Fibroblast of lung (primary cell): Measurements from ENCODE around the gene PIK3R1. TPM values are rescaled to one million over a fixed set of nuclear protein-coding genes. Genes with fewer than 3 reads are reported as not detected.
A peak's percentile ranks its signal among the peaks of the same experiment; 100 is the strongest.

Experiments
- DNase-seq, 2 donors: peaks; one replicate each; pipeline versions ENCODE4 v3.0.0 to v3.0.0-alpha.2; 2010; ENCODE audit warnings: low read depth in 2 of 2
- H2AFZ ChIP-seq: 2 replicates; pipeline ENCODE4 v1.5.1; 2012; ENCODE audit warnings: low read length, control low read depth, inconsistent platforms
- H3K27ac ChIP-seq: 2 replicates; pipeline ENCODE4 v1.5.1; 2011; ENCODE audit warnings: low read length, control low read depth; ENCODE audit not compliant: insufficient read depth
- H3K27me3 ChIP-seq: 2 replicates; pipeline ENCODE4 v1.5.1; 2011; ENCODE audit warnings: mild to moderate bottlenecking, low read length; ENCODE audit not compliant: control insufficient read depth, insufficient read depth
- H3K36me3 ChIP-seq: 2 replicates; pipeline ENCODE4 v1.5.1; 2011; ENCODE audit warnings: low read length; ENCODE audit not compliant: control insufficient read depth, insufficient read depth
- H3K4me1 ChIP-seq: 2 replicates; pipeline ENCODE4 v1.5.1; 2011; ENCODE audit warnings: low read length; ENCODE audit not compliant: control insufficient read depth, insufficient read depth; ENCODE audit errors: extremely low read depth
- H3K4me2 ChIP-seq: 2 replicates; pipeline ENCODE4 v1.5.1; 2011; ENCODE audit warnings: low read length, control low read depth; ENCODE audit not compliant: insufficient read depth; ENCODE audit errors: extremely low read depth
- H3K4me3 ChIP-seq, 4 experiments: fragments of 200-600 bp in 1 of 4; sonication (generic) in 1 of 4; replicated peaks in 1 of 4; 2 replicates each; pipeline ENCODE4 v1.5.1; 2011 to 2016; ENCODE audit warnings: low read length in 4 of 4, low read depth in 3 of 4, mild to moderate bottlenecking in 3 of 4, control low read depth in 2 of 4, inconsistent platforms in 1 of 4, mixed read lengths in 1 of 4; ENCODE audit not compliant: insufficient read depth in 1 of 4; ENCODE audit errors: control extremely low read depth in 1 of 4
- H3K79me2 ChIP-seq: 2 replicates; pipeline ENCODE4 v1.5.1; 2012; ENCODE audit warnings: mild to moderate bottlenecking, low read length, inconsistent platforms; ENCODE audit not compliant: control insufficient read depth, insufficient read depth
- H3K9ac ChIP-seq: 2 replicates; pipeline ENCODE4 v1.5.1; 2011; ENCODE audit warnings: mild to moderate bottlenecking, low read length, control low read depth; ENCODE audit not compliant: insufficient read depth
- H3K9me3 ChIP-seq: 2 replicates; pipeline ENCODE4 v1.5.1; 2012; ENCODE audit warnings: low read depth, low read length; ENCODE audit not compliant: control insufficient read depth, insufficient read depth
- H4K20me1 ChIP-seq: 2 replicates; pipeline ENCODE4 v1.5.1; 2011; ENCODE audit warnings: low read length; ENCODE audit not compliant: control insufficient read depth, insufficient read depth; ENCODE audit errors: extremely low read depth
- EZH2 ChIP-seq: IDR thresholded peaks from 2 replicates; pipeline ENCODE4 v1.5.1; 2012; ENCODE audit warnings: low read length, control low read depth, mild to moderate bottlenecking; ENCODE audit errors: missing control alignments
- polyA plus RNA-seq, 2 donors: library from polyadenylated mRNA; depleted of rRNA in 1 of 2; stranded (reverse) in 1 of 2; unstranded in 1 of 2; fragments of >200 nt; gene quantifications; 2 replicates each; pipeline ENCODE4 v1.2.1, GENCODE V29; 2011 to 2012; ENCODE audit warnings: missing spikeins in 1 of 2
- total RNA-seq: library from RNA; depleted of rRNA; stranded (reverse); fragments of >200 nt; gene quantifications from 2 replicates; pipeline ENCODE4 v1.2.1, GENCODE V29; 2014
- TF ChIP-seq, protein P1 (sequence below), 2 donors: IDR thresholded peaks in 1 of 2; conservative IDR thresholded peaks in 1 of 2; 1 replicate in 1 of 2; 2 replicates in 1 of 2; pipeline ENCODE4 v1.5.1; 2011 to 2012; ENCODE audit warnings: low read length in 2 of 2, control low read depth in 1 of 2, inconsistent platforms in 1 of 2, low read depth in 1 of 2, mild to moderate bottlenecking in 1 of 2

Gene PIK3R1
- total and polyA plus RNA-seq, 2 donors (not counting 1 experiment from before 2014, with no cell fraction given) = 17.7 to 36.3 TPM

DNA sequence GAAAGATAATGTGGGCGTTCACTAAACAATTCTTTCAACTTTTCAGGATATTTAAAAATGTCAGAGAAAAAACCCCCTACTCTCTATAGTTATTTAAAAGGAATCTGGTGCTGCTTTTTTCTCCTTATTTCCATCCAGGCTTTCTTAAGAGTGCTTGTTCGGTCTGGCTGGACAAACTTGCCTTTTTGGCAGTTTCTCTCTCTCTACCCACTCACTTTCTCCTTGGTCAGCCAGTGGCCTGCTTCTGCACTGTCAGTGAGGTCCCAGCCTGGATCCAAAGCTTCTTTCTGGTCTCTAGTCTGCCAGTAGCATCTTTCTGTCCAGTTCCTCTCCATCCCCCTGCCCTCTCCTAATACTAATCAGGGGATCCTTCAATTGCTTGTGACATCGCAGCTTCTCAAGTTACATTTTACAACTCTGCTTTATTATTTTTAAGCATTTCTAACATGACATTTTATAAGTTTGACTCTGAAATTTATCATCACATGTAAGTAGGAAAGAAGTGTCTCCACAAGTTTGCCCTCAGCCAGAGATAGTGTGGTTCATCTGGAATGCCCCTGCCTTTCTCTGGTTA, 50.4 kb downstream of the PIK3R1 start:
- Histone ChIP-seq H3K36me3 (no peaks in the 10 kb centered on the region), H3K27ac (peak overlapping the region; percentile 68), H2AFZ (no peak overlapping the region), H3K79me2 (peaks cover 21% of the 10 kb centered on the region), H3K4me3 (no peak overlapping the region), H3K4me1 (peaks cover 42% of the 10 kb centered on the region), H4K20me1 (no peaks in the 10 kb centered on the region), H3K9ac (no peak overlapping the region), H3K27me3 (no peaks in the 10 kb centered on the region), H3K9me3 (no peaks in the 10 kb centered on the region), H3K4me2 (peak overlapping the region; percentile 77)
- TF ChIP-seq EZH2 = no peak
- TF ChIP-seq, protein P1, sequence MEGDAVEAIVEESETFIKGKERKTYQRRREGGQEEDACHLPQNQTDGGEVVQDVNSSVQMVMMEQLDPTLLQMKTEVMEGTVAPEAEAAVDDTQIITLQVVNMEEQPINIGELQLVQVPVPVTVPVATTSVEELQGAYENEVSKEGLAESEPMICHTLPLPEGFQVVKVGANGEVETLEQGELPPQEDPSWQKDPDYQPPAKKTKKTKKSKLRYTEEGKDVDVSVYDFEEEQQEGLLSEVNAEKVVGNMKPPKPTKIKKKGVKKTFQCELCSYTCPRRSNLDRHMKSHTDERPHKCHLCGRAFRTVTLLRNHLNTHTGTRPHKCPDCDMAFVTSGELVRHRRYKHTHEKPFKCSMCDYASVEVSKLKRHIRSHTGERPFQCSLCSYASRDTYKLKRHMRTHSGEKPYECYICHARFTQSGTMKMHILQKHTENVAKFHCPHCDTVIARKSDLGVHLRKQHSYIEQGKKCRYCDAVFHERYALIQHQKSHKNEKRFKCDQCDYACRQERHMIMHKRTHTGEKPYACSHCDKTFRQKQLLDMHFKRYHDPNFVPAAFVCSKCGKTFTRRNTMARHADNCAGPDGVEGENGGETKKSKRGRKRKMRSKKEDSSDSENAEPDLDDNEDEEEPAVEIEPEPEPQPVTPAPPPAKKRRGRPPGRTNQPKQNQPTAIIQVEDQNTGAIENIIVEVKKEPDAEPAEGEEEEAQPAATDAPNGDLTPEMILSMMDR (conservative IDR thresholded peaks at IDR 0.05 in 1 of 2, IDR thresholded peaks at IDR 0.05 in 1 of 2; ENCODE audit: low read depth in 1 of 2, low read length in 2 of 2) = no peak
- peak; percentile 43 to 60 for DNase-seq

DNA sequence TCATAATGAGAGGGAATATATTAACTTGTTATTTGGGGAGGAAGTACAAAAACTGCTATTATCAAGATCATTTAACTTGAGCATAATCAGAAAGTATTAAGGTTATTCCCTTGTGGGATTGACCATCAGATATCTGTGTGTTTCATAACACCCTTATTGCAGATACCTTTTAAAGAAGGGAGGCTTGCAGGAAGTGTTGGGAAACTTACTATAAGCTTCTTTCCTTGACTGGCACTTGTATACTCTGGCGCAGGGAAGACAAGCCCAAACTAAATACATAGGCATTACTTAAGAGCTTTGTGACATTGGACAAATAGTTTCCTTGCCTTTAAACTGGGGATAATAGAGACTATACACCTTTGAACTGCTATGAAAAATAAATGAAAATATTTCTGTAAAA, 50.9 kb downstream of the PIK3R1 start:
- H3K9ac ChIP-seq = no peak overlapping the region
- no peak overlapping the region for H3K4me3 ChIP-seq
- no peak overlapping the region for H2AFZ ChIP-seq
- H4K20me1 ChIP-seq = no peaks in the 10 kb centered on the region
- peak overlapping the region; percentile 48 for H3K4me2 ChIP-seq
- peaks cover 23% of the 10 kb centered on the region for H3K79me2 ChIP-seq
- H3K4me1 ChIP-seq = peaks cover 42% of the 10 kb centered on the region
- H3K27me3 ChIP-seq = no peaks in the 10 kb centered on the region
- no peaks in the 10 kb centered on the region for H3K36me3 ChIP-seq
- H3K9me3 ChIP-seq = no peaks in the 10 kb centered on the region
- no peak for DNase-seq
- TF ChIP-seq, protein P1 (conservative IDR thresholded peaks at IDR 0.05 in 1 of 2, IDR thresholded peaks at IDR 0.05 in 1 of 2; ENCODE audit: low read depth in 1 of 2, low read length in 2 of 2) = no peak
- TF ChIP-seq EZH2 = no peak
- no peak overlapping the region for H3K27ac ChIP-seq

DNA sequence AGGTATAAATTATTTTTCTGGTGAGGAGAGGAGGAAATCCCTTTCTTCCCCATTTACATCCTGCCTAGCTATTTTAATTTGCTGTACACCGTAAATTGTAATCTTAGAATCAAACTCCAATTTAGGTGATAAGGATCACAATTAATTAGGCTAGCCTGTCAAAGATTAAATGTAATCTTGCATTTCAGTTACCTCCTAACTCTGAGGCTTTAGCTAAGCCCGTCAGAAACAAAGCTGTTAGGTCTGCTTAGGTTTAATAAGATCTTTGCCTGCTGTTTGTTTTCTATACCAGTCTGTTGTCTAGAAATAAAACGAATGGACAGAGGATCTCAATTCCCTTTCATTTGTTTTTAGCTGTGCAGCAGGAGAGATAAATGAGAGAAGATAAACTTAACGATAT, 51.5 kb downstream of the PIK3R1 start:
- Histone ChIP-seq H3K9ac (no peak overlapping the region), H3K27ac (no peak overlapping the region), H4K20me1 (no peaks in the 10 kb centered on the region), H2AFZ (no peak overlapping the region), H3K9me3 (no peaks in the 10 kb centered on the region), H3K4me2 (peak overlapping the region; percentile 75), H3K4me1 (peaks cover 38% of the 10 kb centered on the region), H3K4me3 (no peak overlapping the region), H3K27me3 (no peaks in the 10 kb centered on the region), H3K79me2 (peaks cover 23% of the 10 kb centered on the region), H3K36me3 (no peaks in the 10 kb centered on the region)
- no peak for DNase-seq
- no peak for TF ChIP-seq EZH2
- TF ChIP-seq, protein P1 (conservative IDR thresholded peaks at IDR 0.05 in 1 of 2, IDR thresholded peaks at IDR 0.05 in 1 of 2; ENCODE audit: low read depth in 1 of 2, low read length in 2 of 2) = no peak
